ENCODE results near the gene HK3. TPM values are rescaled to one million over a fixed set of nuclear protein-coding genes. Genes with fewer than 3 reads are reported as not detected.

Gene HK3
- polyA plus RNA-seq, 2 of the 4 experiments (the other 2 are of a cell fraction): 0.04 to 0.12 TPM

- no peaks in the 10 kb centered on the region for H3K4me1 ChIP-seq
- FAIRE-seq (no peak), ATAC-seq (no peak), DNase-seq (ENCODE audit: low read depth in 1 of 2, low spot score in 1 of 2) (no peak)
- no peak overlapping the region for H3K4me2 ChIP-seq
- ChIA-PET POLR2A (no interaction called here), CTCF (interaction anchor here (0.6 to 1.5 kb wide), 3 partner anchors 234 to 290 kb away, joined by 3 read pairs; no protein-coding TSS in a partner anchor)
- H3K9me3 ChIP-seq: no peaks in the 10 kb centered on the region
- H3K4me3 ChIP-seq: no peak overlapping the region
- 95% methylated on average over 2 of the region's 2 CpGs for WGBS (ENCODE audit: missing lambda C conversion rate)
- no peak for TF ChIP-seq POLR2A (IDR thresholded peaks at IDR 0.05; ENCODE audit: low read length)
- TF ChIP-seq PBX3 (IDR thresholded peaks at IDR 0.05): no peak
- no peak for TF ChIP-seq GATA3 (IDR thresholded peaks at IDR 0.05; ENCODE audit: borderline replicate concordance)
- TF ChIP-seq CEBPB (IDR thresholded peaks at IDR 0.05): no peak
- no peak for TF ChIP-seq FOSB (CRISPR knock-in tag; IDR thresholded peaks at IDR 0.05)
- TF ChIP-seq BHLHE40 (IDR thresholded peaks at IDR 0.05; ENCODE audit: low read depth, low read length): no peak
- no peak for TF ChIP-seq HOXB13 (CRISPR knock-in tag; IDR thresholded peaks at IDR 0.05; ENCODE audit: low read depth)
- no peak for TF ChIP-seq RFX5 (IDR thresholded peaks at IDR 0.05)
- no peak for TF ChIP-seq ELK1 (IDR thresholded peaks at IDR 0.05; ENCODE audit: low read depth, low read length)
- no peak for TF ChIP-seq HEYL (CRISPR knock-in tag; IDR thresholded peaks at IDR 0.05)
- TF ChIP-seq RNF2 (IDR thresholded peaks at IDR 0.05; ENCODE audit: borderline replicate concordance, low read depth): no peak
- no peak for TF ChIP-seq ZNF302 (CRISPR knock-in tag; IDR thresholded peaks at IDR 0.05)
- no peak for TF ChIP-seq MYC (IDR thresholded peaks at IDR 0.05; ENCODE audit: borderline replicate concordance, low read length)
- TF ChIP-seq CHD4 (IDR thresholded peaks at IDR 0.05; ENCODE audit: borderline replicate concordance): no peak
- no peak overlapping the region for H3K27ac ChIP-seq
Measured at GRCh38 chr5:176947847-176948246, 48.7 kb upstream of the HK3 start.

- Histone ChIP-seq H3K27ac (no peak overlapping the region), H3K4me1 (no peaks in the 10 kb centered on the region), H3K9me3 (no peaks in the 10 kb centered on the region), H3K4me2 (no peak overlapping the region), H3K4me3 (no peak overlapping the region)
- ChIA-PET CTCF (interaction anchor here (1.0 to 1.5 kb wide), 2 partner anchors 283 to 287 kb away, joined by 3 read pairs; no protein-coding TSS in a partner anchor), POLR2A (no interaction called here)
- TF ChIP-seq HMGXB4 (CRISPR knock-in tag; IDR thresholded peaks at IDR 0.05; ENCODE audit: borderline replicate concordance): no peak
- TF ChIP-seq CBX8 (IDR thresholded peaks at IDR 0.05): no peak
- TF ChIP-seq SREBF2 (IDR thresholded peaks at IDR 0.05): no peak
- no peak for TF ChIP-seq PHF8 (IDR thresholded peaks at IDR 0.05; ENCODE audit: borderline replicate concordance, low read depth)
- no peak for TF ChIP-seq FOSB (CRISPR knock-in tag; IDR thresholded peaks at IDR 0.05)
- TF ChIP-seq BCL3 (IDR thresholded peaks at IDR 0.05): no peak
- TF ChIP-seq ATOH8 (CRISPR knock-in tag; IDR thresholded peaks at IDR 0.05; ENCODE audit: low read depth): no peak
- TF ChIP-seq RARB (CRISPR knock-in tag; IDR thresholded peaks at IDR 0.05): no peak
- TF ChIP-seq MAZ (IDR thresholded peaks at IDR 0.05; ENCODE audit: borderline replicate concordance, low read depth, low read length): no peak
- no peak for TF ChIP-seq CBX2 (IDR thresholded peaks at IDR 0.05; ENCODE audit: borderline replicate concordance, low read depth)
- no peak for TF ChIP-seq TFCP2L1 (CRISPR knock-in tag; IDR thresholded peaks at IDR 0.05)
- no peak for TF ChIP-seq JUNB (IDR thresholded peaks at IDR 0.05)
- no peak for TF ChIP-seq RFX5 (IDR thresholded peaks at IDR 0.05)
- TF ChIP-seq NPAS2 (CRISPR knock-in tag; IDR thresholded peaks at IDR 0.05; ENCODE audit: borderline replicate concordance): no peak
- no peak for TF ChIP-seq HOXB13 (CRISPR knock-in tag; IDR thresholded peaks at IDR 0.05; ENCODE audit: low read depth)
- TF ChIP-seq PBX3 (IDR thresholded peaks at IDR 0.05): no peak
- TF ChIP-seq FOXS1 (CRISPR knock-in tag; IDR thresholded peaks at IDR 0.05): no peak
- DNase-seq (ENCODE audit: low read depth in 1 of 2, low spot score in 1 of 2) (no peak), FAIRE-seq (no peak), ATAC-seq (no peak)
- 74% methylated on average over 2 of the region's 2 CpGs for WGBS (ENCODE audit: missing lambda C conversion rate)
Measured at GRCh38 chr5:176944268-176944667, 45.1 kb upstream of the HK3 start.
